ENCODE results near the gene TSKS.

TSKS gene

GRCh38 chr19:49781394-49781793 lies 18.3 kb upstream of the TSKS start (continued):
- TF ChIP-seq ZNF624 (tag by site-specific recombination; IDR thresholded peaks at IDR 0.05) = no peak
- TF ChIP-seq ZNF121 (tag by site-specific recombination; IDR thresholded peaks at IDR 0.05) = no peak

GRCh38 chr19:49780861-49781260 lies 17.8 kb upstream of the TSKS start:
- Histone ChIP-seq H3K36me3 (ENCODE audit: control insufficient read depth in 2 of 2, insufficient read depth in 1 of 2, low read length in 2 of 2) (peaks cover 26 to 40% of the 10 kb centered on the region in 2 experiments; a peak in 2 of 3 replicates), H3K4me1 (ENCODE audit: control insufficient read depth, insufficient read depth, low read length) (no peaks in the 10 kb centered on the region), H3K27ac (ENCODE audit: extremely low read depth, low read depth, low read length) (no peak overlapping the region), H3K4me3 (ENCODE audit: low read depth, low read length) (no peak overlapping the region), H3K9me3 (ENCODE audit: control insufficient read depth, insufficient read depth, low read depth, low read length) (no peaks in the 10 kb centered on the region)
- TF ChIP-seq ZNF785 (tag by site-specific recombination; IDR thresholded peaks at IDR 0.05) (no peak), ZFP41 (tag by site-specific recombination; IDR thresholded peaks at IDR 0.05; ENCODE audit: borderline replicate concordance) (no peak), ELK4 (IDR thresholded peaks at IDR 0.05; ENCODE audit: borderline replicate concordance, low read depth, low read length) (no peak), PBX3 (CRISPR knock-in tag; IDR thresholded peaks at IDR 0.05) (no peak), ZBTB8A (tag by site-specific recombination; IDR thresholded peaks at IDR 0.05) (no peak), ZNF140 (tag by site-specific recombination; IDR thresholded peaks at IDR 0.05) (no peak), ZNF704 (tag by site-specific recombination; IDR thresholded peaks at IDR 0.05) (no peak), ZNF701 (tag by site-specific recombination; IDR thresholded peaks at IDR 0.05) (no peak), OSR2 (tag by site-specific recombination; IDR thresholded peaks at IDR 0.05) (no peak), ZNF639 (tag by site-specific recombination; IDR thresholded peaks at IDR 0.05) (no peak), ZNF121 (tag by site-specific recombination; IDR thresholded peaks at IDR 0.05) (no peak), AEBP2 (tag by site-specific recombination; IDR thresholded peaks at IDR 0.05; ENCODE audit: borderline replicate concordance) (no peak), ZBTB26 (tag by site-specific recombination; optimal IDR thresholded peaks at IDR 0.05) (no peak), ZNF610 (tag by site-specific recombination; IDR thresholded peaks at IDR 0.05; ENCODE audit: borderline replicate concordance) (no peak)
- ChIA-PET POLR2A (no interaction called here), CTCF (interaction anchor here (1.0 kb wide), 1 partner anchor 9 kb away, joined by 5 read pairs; no protein-coding TSS in a partner anchor)
